DND-41 (cell line): Measurements from ENCODE around the gene FAM168A.

ENCODE experiments used
- CTCF ChIP-seq: IDR thresholded peaks from 2 replicates; pipeline ENCODE4 v1.5.1; 2012; ENCODE audit warnings: borderline replicate concordance, low read length, moderate library complexity, mild to moderate bottlenecking; ENCODE audit not compliant: poor library complexity, severe bottlenecking; ENCODE audit errors: extremely low read depth
- EZH2 ChIP-seq: IDR thresholded peaks from 3 replicates; pipeline ENCODE4 v1.6.1; 2012; ENCODE audit warnings: borderline replicate concordance, low read depth, mild to moderate bottlenecking, moderate library complexity, low read length, inconsistent platforms; ENCODE audit not compliant: severe bottlenecking

GRCh38 chr11:73510106-73510505, 87.8 kb downstream of the FAM168A start:
- TF ChIP-seq CTCF (no peak), EZH2 (no peak)
